ENCODE measurements around the gene CDC14B. TPM values are rescaled to one million over a fixed set of nuclear protein-coding genes. Genes with fewer than 3 reads are reported as not detected.
"Not testable (repeated sequence)": the region's sequence is repeated elsewhere in the genome, so short reads cannot be mapped to it uniquely, and the experiment has no call there.

The CDC14B gene
- polyA plus RNA-seq, 1 donor from 2014 or later, result 7.0 TPM

DNA sequence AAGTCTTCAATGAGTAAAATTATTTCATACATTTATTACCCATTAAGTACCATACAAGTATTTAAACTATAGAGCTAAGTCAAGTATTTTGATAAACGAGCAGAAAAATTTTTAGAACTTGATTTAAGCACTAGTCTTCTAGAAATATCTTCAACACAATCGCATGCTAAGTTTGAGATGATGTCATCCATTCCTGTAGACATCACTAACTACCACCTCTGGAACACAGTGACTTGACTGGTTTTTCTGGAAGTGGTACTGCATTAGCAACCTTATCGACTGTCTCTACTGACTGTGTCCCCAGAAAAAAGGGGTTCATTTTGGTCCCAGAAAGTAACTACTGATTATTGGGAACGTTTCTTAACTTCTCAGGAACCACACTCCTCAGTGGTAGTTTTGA, 69.0 kb downstream of the CDC14B start:
- H3K9me2 ChIP-seq (ENCODE audit: insufficient read depth, low read length), result no peaks in the 10 kb centered on the region
- H3K9me3 ChIP-seq (ENCODE audit: low read length), result no peaks in the 10 kb centered on the region
- H3K79me2 ChIP-seq (replicated peaks; ENCODE audit: insufficient read depth, low read length), result no peaks in the 10 kb centered on the region
- no peak overlapping the region for H3K4me2 ChIP-seq (ENCODE audit: low read length)
- no peaks in the 10 kb centered on the region for H4K20me1 ChIP-seq (ENCODE audit: insufficient read depth)
- TF ChIP-seq EP300 (conservative IDR thresholded peaks at IDR 0.05; ENCODE audit: poor library complexity, severe bottlenecking) (no peak), RAD21 (conservative IDR thresholded peaks at IDR 0.05) (no peak), SMC3 (conservative IDR thresholded peaks at IDR 0.05; ENCODE audit: poor library complexity) (no peak), TAF1 (IDR thresholded peaks at IDR 0.05; ENCODE audit: low read depth) (no peak), EZH2 (IDR thresholded peaks at IDR 0.05; ENCODE audit: borderline replicate concordance, insufficient read depth, low read length, poor library complexity, severe bottlenecking) (no peak), POLR2AphosphoS5 (IDR thresholded peaks at IDR 0.05) (no peak), MXI1 (conservative IDR thresholded peaks at IDR 0.05; ENCODE audit: poor library complexity, severe bottlenecking) (no peak)
- TF ChIP-seq, protein P1, sequence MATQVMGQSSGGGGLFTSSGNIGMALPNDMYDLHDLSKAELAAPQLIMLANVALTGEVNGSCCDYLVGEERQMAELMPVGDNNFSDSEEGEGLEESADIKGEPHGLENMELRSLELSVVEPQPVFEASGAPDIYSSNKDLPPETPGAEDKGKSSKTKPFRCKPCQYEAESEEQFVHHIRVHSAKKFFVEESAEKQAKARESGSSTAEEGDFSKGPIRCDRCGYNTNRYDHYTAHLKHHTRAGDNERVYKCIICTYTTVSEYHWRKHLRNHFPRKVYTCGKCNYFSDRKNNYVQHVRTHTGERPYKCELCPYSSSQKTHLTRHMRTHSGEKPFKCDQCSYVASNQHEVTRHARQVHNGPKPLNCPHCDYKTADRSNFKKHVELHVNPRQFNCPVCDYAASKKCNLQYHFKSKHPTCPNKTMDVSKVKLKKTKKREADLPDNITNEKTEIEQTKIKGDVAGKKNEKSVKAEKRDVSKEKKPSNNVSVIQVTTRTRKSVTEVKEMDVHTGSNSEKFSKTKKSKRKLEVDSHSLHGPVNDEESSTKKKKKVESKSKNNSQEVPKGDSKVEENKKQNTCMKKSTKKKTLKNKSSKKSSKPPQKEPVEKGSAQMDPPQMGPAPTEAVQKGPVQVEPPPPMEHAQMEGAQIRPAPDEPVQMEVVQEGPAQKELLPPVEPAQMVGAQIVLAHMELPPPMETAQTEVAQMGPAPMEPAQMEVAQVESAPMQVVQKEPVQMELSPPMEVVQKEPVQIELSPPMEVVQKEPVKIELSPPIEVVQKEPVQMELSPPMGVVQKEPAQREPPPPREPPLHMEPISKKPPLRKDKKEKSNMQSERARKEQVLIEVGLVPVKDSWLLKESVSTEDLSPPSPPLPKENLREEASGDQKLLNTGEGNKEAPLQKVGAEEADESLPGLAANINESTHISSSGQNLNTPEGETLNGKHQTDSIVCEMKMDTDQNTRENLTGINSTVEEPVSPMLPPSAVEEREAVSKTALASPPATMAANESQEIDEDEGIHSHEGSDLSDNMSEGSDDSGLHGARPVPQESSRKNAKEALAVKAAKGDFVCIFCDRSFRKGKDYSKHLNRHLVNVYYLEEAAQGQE (IDR thresholded peaks at IDR 0.05; ENCODE audit: borderline replicate concordance), result no peak
- TF ChIP-seq, protein P2, sequence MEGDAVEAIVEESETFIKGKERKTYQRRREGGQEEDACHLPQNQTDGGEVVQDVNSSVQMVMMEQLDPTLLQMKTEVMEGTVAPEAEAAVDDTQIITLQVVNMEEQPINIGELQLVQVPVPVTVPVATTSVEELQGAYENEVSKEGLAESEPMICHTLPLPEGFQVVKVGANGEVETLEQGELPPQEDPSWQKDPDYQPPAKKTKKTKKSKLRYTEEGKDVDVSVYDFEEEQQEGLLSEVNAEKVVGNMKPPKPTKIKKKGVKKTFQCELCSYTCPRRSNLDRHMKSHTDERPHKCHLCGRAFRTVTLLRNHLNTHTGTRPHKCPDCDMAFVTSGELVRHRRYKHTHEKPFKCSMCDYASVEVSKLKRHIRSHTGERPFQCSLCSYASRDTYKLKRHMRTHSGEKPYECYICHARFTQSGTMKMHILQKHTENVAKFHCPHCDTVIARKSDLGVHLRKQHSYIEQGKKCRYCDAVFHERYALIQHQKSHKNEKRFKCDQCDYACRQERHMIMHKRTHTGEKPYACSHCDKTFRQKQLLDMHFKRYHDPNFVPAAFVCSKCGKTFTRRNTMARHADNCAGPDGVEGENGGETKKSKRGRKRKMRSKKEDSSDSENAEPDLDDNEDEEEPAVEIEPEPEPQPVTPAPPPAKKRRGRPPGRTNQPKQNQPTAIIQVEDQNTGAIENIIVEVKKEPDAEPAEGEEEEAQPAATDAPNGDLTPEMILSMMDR (IDR thresholded peaks at IDR 0.05; ENCODE audit: poor library complexity, severe bottlenecking), result no peak
- no peak overlapping the region for H3K4me3 ChIP-seq (ENCODE audit: low read length)
- no peak overlapping the region for H3K27ac ChIP-seq (ENCODE audit: low read length)
- H3K9ac ChIP-seq (ENCODE audit: low read length), result no peak overlapping the region
- no peaks in the 10 kb centered on the region for H3K36me3 ChIP-seq (ENCODE audit: insufficient read depth, low read length)
- no peak overlapping the region for H2AFZ ChIP-seq (ENCODE audit: low read depth, low read length)
- no peaks in the 10 kb centered on the region for H3F3A ChIP-seq (ENCODE audit: insufficient read depth, low read length, poor library complexity, severe bottlenecking)
- no peaks in the 10 kb centered on the region for H3K27me3 ChIP-seq (ENCODE audit: insufficient read depth, low read depth, low read length)

DNA sequence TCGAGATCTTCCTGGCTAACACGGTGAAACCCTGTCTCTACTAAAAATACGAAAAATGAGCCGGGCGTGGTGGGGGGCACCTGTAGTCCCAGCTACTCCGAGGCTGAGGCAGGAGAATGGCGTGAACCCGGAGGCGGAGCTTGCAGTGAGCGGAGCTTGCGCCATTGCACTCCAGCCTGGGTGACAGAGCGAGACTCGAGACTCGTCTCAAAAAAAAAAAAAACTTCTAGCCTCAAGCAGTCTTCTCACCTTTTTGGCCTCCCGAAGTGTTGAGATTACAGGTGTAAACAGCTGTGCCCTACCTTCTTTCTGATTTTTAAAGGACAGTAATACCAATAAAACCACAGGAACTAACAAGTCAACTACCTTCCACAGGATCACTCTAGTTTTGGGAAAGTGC, 76.5 kb downstream of the CDC14B start:
- not testable (repeated sequence) for H3K4me2 ChIP-seq (ENCODE audit: low read length); H3K36me3 ChIP-seq (ENCODE audit: insufficient read depth, low read length); H3F3A ChIP-seq (ENCODE audit: insufficient read depth, low read length, poor library complexity, severe bottlenecking); H3K4me3 ChIP-seq (ENCODE audit: low read length); H4K20me1 ChIP-seq (ENCODE audit: insufficient read depth); H3K9me3 ChIP-seq (ENCODE audit: low read length); H3K27ac ChIP-seq (ENCODE audit: low read length); H3K27me3 ChIP-seq (ENCODE audit: insufficient read depth, low read depth, low read length); H3K9me2 ChIP-seq (ENCODE audit: insufficient read depth, low read length); H2AFZ ChIP-seq (ENCODE audit: low read depth, low read length); H3K9ac ChIP-seq (ENCODE audit: low read length); H3K79me2 ChIP-seq (replicated peaks; ENCODE audit: insufficient read depth, low read length)

DNA sequence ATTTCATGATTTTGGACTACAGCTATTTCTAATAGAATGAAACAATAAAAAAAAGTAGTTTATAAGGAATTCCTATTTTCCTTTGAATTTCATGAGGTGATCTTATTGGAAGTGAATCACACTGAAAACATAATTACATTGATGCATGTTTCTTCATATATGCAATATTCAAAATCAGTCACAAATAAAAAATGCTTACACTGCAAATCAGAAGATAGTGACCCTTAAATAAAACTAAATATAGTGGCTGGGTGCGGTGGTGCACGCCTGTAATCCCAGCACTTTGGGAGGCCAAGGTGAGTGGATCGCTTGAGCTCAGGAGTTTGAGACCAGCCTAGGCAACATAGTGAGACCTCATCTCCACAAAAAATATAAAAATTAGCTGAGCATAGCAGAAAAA, 79.5 kb downstream of the CDC14B start:
- H3K9me3 ChIP-seq (ENCODE audit: low read length), result no peaks in the 10 kb centered on the region
- no peak overlapping the region for H2AFZ ChIP-seq (ENCODE audit: low read depth, low read length)
- H3K36me3 ChIP-seq (ENCODE audit: insufficient read depth, low read length), result no peaks in the 10 kb centered on the region
- H3K9ac ChIP-seq (ENCODE audit: low read length), result no peak overlapping the region
- no peaks in the 10 kb centered on the region for H3F3A ChIP-seq (ENCODE audit: insufficient read depth, low read length, poor library complexity, severe bottlenecking)
- H3K79me2 ChIP-seq (replicated peaks; ENCODE audit: insufficient read depth, low read length), result no peaks in the 10 kb centered on the region
- H3K4me2 ChIP-seq (ENCODE audit: low read length), result no peak overlapping the region
- H3K9me2 ChIP-seq (ENCODE audit: insufficient read depth, low read length), result no peaks in the 10 kb centered on the region
- H3K27me3 ChIP-seq (ENCODE audit: insufficient read depth, low read depth, low read length), result no peaks in the 10 kb centered on the region
- no peak overlapping the region for H3K27ac ChIP-seq (ENCODE audit: low read length)
- H4K20me1 ChIP-seq (ENCODE audit: insufficient read depth), result no peaks in the 10 kb centered on the region
- TF ChIP-seq, protein P1 (IDR thresholded peaks at IDR 0.05; ENCODE audit: borderline replicate concordance), result no peak
- TF ChIP-seq EZH2 (IDR thresholded peaks at IDR 0.05; ENCODE audit: borderline replicate concordance, insufficient read depth, low read length, poor library complexity, severe bottlenecking), result no peak
- TF ChIP-seq TAF1 (IDR thresholded peaks at IDR 0.05; ENCODE audit: low read depth), result no peak
- TF ChIP-seq, protein P2 (IDR thresholded peaks at IDR 0.05; ENCODE audit: poor library complexity, severe bottlenecking), result no peak
- TF ChIP-seq RAD21 (conservative IDR thresholded peaks at IDR 0.05), result no peak
- TF ChIP-seq EP300 (conservative IDR thresholded peaks at IDR 0.05; ENCODE audit: poor library complexity, severe bottlenecking), result no peak
- no peak for TF ChIP-seq MXI1 (conservative IDR thresholded peaks at IDR 0.05; ENCODE audit: poor library complexity, severe bottlenecking)
- no peak for TF ChIP-seq SMC3 (conservative IDR thresholded peaks at IDR 0.05; ENCODE audit: poor library complexity)
- TF ChIP-seq POLR2AphosphoS5 (IDR thresholded peaks at IDR 0.05), result no peak
- H3K4me3 ChIP-seq (ENCODE audit: low read length), result no peak overlapping the region

Measured in neural cell (in vitro differentiated cells).